ENCODE data around the gene ZNF827.

- no peak for TF ChIP-seq CTCF (conservative IDR thresholded peaks at IDR 0.05; ENCODE audit: low read depth in 2 of 2)
- TF ChIP-seq POLR2AphosphoS5 (IDR thresholded peaks at IDR 0.05; ENCODE audit: low read depth) = no peak
- no peak for TF ChIP-seq EZH2 (IDR thresholded peaks at IDR 0.05; ENCODE audit: low read depth, unreplicated experiment)
- no peak for TF ChIP-seq EZH2phosphoT487 (IDR thresholded peaks at IDR 0.05; ENCODE audit: unreplicated experiment)
- no peak for TF ChIP-seq STAT1 (IDR thresholded peaks at IDR 0.05; ENCODE audit: unreplicated experiment)
- no peak for TF ChIP-seq JUNB (IDR thresholded peaks at IDR 0.05; ENCODE audit: unreplicated experiment)
- TF ChIP-seq ETS1 (IDR thresholded peaks at IDR 0.05) = no peak
- no peak for TF ChIP-seq REST (IDR thresholded peaks at IDR 0.05; ENCODE audit: unreplicated experiment)
- TF ChIP-seq ZNF114 (CRISPR knock-in tag; IDR thresholded peaks at IDR 0.05) = no peak
- TF ChIP-seq NANOG (IDR thresholded peaks at IDR 0.05; ENCODE audit: borderline replicate concordance) = no peak
Measured at GRCh38 chr4:145944886-145945285, 6.3 kb upstream of the ZNF827 start.

Measured in GM23338 (cell line).